BLaER1 (cell line): ENCODE measurements around the gene FBXW2.

ENCODE experiments used
- H3K27ac ChIP-seq: shearing (Covaris generic); formaldehyde crosslinking; 2 replicates; pipeline ENCODE4 v1.8.1; 2022
- H3K27me3 ChIP-seq: shearing (Covaris generic); formaldehyde crosslinking; 2 replicates; pipeline ENCODE4 v1.8.1; 2022
- H3K36me3 ChIP-seq: shearing (Covaris generic); formaldehyde crosslinking; 2 replicates; pipeline ENCODE4 v1.8.1; 2022
- H3K4me1 ChIP-seq: shearing (Covaris generic); formaldehyde crosslinking; 2 replicates; pipeline ENCODE4 v1.8.1; 2022
- H3K4me2 ChIP-seq: shearing (Covaris generic); formaldehyde crosslinking; 2 replicates; pipeline ENCODE4 v1.8.1; 2022
- H3K4me3 ChIP-seq: shearing (Covaris generic); formaldehyde crosslinking; 2 replicates; pipeline ENCODE4 v1.8.1; 2022
- H3K9ac ChIP-seq: shearing (Covaris generic); formaldehyde crosslinking; 2 replicates; pipeline ENCODE4 v1.8.1; 2022
- H3K9me3 ChIP-seq: shearing (Covaris generic); formaldehyde crosslinking; 2 replicates; pipeline ENCODE4 v1.8.1; 2022
- H4K20me1 ChIP-seq: shearing (Covaris generic); formaldehyde crosslinking; 2 replicates; pipeline ENCODE4 v1.8.1; 2022
- Cebpa-rat ChIP-seq: shearing (Covaris generic); IDR thresholded peaks from 2 replicates; pipeline ENCODE4 v1.8.1; 2022

FBXW2 gene

DNA sequence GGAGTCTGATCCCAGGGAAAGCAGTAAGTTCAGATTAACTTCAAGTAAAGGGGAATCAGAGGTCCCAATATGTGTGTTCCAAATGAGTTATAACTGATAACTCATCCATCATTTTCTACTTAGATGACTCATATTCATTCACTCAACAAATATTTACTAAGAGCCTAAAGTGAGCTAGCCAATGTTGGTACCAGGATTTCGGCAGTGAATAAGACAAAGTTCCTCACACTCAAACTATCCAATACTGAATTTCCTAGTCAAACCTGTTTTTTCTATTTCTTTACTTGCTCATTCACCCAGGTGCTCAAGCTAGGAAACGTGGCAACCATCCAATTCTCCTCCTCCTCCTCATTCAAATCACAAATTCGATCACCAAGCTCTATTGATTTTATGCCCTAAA, 25.8 kb downstream of the FBXW2 start:
- Histone ChIP-seq H3K4me2 (no peak overlapping the region), H3K36me3 (peaks cover 100% of the 10 kb centered on the region), H3K4me1 (no peaks in the 10 kb centered on the region), H3K9ac (no peak overlapping the region), H3K4me3 (no peak overlapping the region), H3K27me3 (no peaks in the 10 kb centered on the region), H3K27ac (no peak overlapping the region), H3K9me3 (no peaks in the 10 kb centered on the region), H4K20me1 (0 out of 2 replicates have a peak, but pooled peaks cover 4% of the 10 kb centered on the region)
- TF ChIP-seq Cebpa-rat = no peak

DNA sequence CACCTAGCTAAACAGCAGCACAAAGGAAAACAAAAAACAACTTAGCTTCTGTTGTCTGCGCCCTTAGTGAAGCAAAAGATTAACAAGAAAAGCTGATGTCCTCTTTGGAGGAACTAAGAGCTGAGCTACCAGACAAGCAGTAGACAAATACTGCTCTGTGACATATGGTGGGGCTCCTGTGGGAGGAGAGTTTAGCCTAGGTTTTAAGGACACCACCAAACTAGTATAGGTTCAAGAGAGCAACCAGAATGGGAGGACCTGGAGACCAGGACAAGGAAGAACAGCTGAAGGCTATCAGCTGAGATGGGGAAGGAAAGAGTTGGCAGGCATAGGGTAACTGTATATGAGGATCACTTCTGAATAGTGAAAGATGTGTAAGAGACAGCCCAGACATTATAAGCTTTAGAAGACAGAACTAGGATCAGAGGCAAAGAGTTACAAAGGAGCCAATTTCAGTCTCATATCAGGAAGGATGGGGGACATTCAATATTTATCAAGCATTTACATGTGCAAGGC, 27.2 kb downstream of the FBXW2 start:
- H3K4me2 ChIP-seq = no peak overlapping the region
- 0 out of 2 replicates have a peak, but pooled peaks cover 4% of the 10 kb centered on the region for H4K20me1 ChIP-seq
- H3K27me3 ChIP-seq = no peaks in the 10 kb centered on the region
- H3K4me1 ChIP-seq = no peaks in the 10 kb centered on the region
- TF ChIP-seq Cebpa-rat = no peak
- H3K9me3 ChIP-seq = no peaks in the 10 kb centered on the region
- peaks cover 100% of the 10 kb centered on the region for H3K36me3 ChIP-seq
- no peak overlapping the region for H3K4me3 ChIP-seq
- H3K27ac ChIP-seq = no peak overlapping the region
- H3K9ac ChIP-seq = 0 out of 2 replicates have a peak overlapping the region, but pooled peaks have one; percentile 7

DNA sequence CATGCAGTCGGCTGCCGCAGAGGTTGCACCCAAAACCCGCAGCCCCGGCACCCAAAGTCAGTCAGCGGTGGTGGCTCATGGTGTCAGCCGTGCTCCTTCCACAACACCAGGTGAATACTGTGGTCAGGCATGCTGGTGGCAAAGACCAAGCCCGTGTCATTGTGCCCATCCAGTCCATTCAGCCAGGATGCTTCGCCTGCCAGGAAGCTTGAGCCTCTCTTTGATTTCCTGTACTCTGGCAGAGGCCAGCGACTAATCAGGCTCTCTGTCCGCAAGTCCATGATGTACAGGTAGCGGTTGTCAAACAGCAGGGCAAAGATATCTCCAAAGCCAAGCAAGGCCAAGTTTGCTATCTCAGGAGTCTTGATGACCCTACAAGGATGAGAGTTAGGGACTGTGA, 28.7 kb downstream of the FBXW2 start:
- Histone ChIP-seq H3K4me3 (no peak overlapping the region), H3K36me3 (peaks cover 98% of the 10 kb centered on the region), H4K20me1 (0 out of 2 replicates have a peak, but pooled peaks cover 4% of the 10 kb centered on the region), H3K9me3 (no peaks in the 10 kb centered on the region), H3K27me3 (no peaks in the 10 kb centered on the region), H3K9ac (no peak overlapping the region), H3K4me1 (no peaks in the 10 kb centered on the region), H3K27ac (no peak overlapping the region), H3K4me2 (no peak overlapping the region)
- no peak for TF ChIP-seq Cebpa-rat

DNA sequence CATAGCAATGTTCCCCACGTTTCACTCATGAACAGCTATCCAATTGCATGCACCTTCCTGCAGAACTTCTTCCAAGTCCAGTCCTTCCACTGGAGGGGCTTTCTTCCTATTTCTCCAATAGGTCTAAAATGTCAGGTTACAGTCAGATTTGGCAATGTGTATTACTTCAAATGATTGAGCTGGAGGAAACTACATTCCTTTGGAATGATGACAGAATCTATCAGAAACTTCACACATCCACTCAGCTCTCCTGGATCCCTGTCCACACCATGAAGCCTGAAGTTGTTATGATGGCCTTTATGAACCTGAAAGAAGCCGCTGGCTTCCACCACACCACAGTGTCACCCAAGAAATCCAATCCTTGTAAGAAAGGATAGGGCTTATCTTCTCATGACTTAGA, 32.2 kb downstream of the FBXW2 start:
- Histone ChIP-seq H3K4me2 (no peak overlapping the region), H4K20me1 (0 out of 2 replicates have a peak, but pooled peaks cover 4% of the 10 kb centered on the region), H3K27ac (no peak overlapping the region), H3K4me3 (no peak overlapping the region), H3K27me3 (no peaks in the 10 kb centered on the region), H3K9me3 (no peaks in the 10 kb centered on the region), H3K4me1 (peaks cover 5% of the 10 kb centered on the region; the same call in 1 of the 2 replicates), H3K9ac (no peak overlapping the region), H3K36me3 (peaks cover 70% of the 10 kb centered on the region)
- TF ChIP-seq Cebpa-rat = no peak

DNA sequence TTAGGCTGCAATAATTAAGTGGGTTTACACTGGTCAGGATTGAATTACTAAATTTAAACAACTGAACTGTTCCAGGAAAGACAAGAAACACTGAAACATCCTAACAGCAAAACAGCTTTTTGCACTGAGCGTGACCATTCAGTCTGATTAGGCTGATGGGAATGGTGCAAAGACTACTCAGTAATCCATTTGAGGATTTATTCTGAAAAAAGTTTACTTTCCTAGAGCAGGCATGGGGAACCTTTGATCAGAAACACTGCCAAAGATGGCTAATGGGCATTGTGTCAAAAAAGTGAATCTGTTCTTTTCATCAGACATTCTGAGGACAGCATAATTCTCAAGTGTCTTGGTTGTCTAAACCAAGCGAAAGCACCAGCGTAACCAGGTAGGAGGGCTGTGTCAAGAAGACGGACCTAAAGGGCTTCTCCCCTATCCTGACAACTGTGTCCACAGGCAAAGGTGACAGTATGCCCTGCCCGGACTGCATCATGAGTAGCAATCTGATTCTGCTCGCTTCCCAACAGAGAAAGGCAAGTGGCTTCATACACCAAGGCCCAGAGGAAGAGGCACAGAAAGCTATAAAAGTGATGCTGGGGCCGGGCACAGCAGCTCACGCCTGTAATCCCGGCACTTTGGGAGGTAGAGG, 33.3 kb downstream of the FBXW2 start:
- H3K4me1 ChIP-seq = peaks cover 5% of the 10 kb centered on the region; the same call in 1 of the 2 replicates
- no peak for TF ChIP-seq Cebpa-rat
- H3K27me3 ChIP-seq = no peaks in the 10 kb centered on the region
- H3K9ac ChIP-seq = no peak overlapping the region
- no peak overlapping the region for H3K27ac ChIP-seq
- no peak overlapping the region for H3K4me2 ChIP-seq
- no peaks in the 10 kb centered on the region for H3K9me3 ChIP-seq
- H4K20me1 ChIP-seq = 0 out of 2 replicates have a peak, but pooled peaks cover 4% of the 10 kb centered on the region
- H3K36me3 ChIP-seq = peaks cover 59% of the 10 kb centered on the region
- H3K4me3 ChIP-seq = no peak overlapping the region

GRCh38 chr9:120758544-120758943, 34.7 kb downstream of the FBXW2 start:
- H4K20me1 ChIP-seq = no peaks in the 10 kb centered on the region
- H3K27ac ChIP-seq = no peak overlapping the region
- H3K36me3 ChIP-seq = peaks cover 45% of the 10 kb centered on the region
- TF ChIP-seq Cebpa-rat = no peak
- no peaks in the 10 kb centered on the region for H3K27me3 ChIP-seq
- H3K4me2 ChIP-seq = no peak overlapping the region
- H3K4me3 ChIP-seq = no peak overlapping the region
- H3K4me1 ChIP-seq = peaks cover 5% of the 10 kb centered on the region; the same call in 1 of the 2 replicates
- no peaks in the 10 kb centered on the region for H3K9me3 ChIP-seq
- H3K9ac ChIP-seq = no peak overlapping the region

- H4K20me1 ChIP-seq = no peaks in the 10 kb centered on the region
- H3K4me2 ChIP-seq = no peak overlapping the region
These were observed 35.9 kb downstream of the FBXW2 start for GRCh38 chr9:120757026-120757913.

DNA sequence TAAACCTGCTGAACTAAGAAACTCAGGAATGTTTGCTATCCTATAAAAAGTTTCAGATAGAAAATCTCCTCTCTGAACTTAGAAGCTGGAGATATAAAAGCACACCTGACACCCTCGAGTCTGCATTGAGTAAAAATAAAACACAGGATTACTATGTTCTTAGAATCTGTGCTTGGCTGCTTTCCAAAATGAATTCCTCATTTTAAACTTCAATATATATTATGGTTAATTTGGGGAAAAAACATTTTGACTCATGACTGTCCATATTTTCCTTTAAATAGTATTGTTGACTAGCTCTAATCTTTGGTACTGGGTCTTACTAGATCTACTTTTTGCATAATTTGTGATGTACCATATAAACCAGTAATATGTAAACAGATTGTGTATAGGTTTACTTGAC, 36.7 kb downstream of the FBXW2 start:
- Histone ChIP-seq H3K9me3 (no peaks in the 10 kb centered on the region), H3K4me2 (no peak overlapping the region), H3K36me3 (peaks cover 25% of the 10 kb centered on the region), H3K27ac (no peak overlapping the region), H3K4me1 (peaks cover 5% of the 10 kb centered on the region; the same call in 1 of the 2 replicates), H4K20me1 (no peaks in the 10 kb centered on the region), H3K27me3 (no peaks in the 10 kb centered on the region), H3K4me3 (no peak overlapping the region), H3K9ac (no peak overlapping the region)
- TF ChIP-seq Cebpa-rat = no peak

More at GRCh38 chr9:120757026-120757913, 35.9 kb downstream of the FBXW2 start:
- Histone ChIP-seq H3K4me3 (no peak overlapping the region), H3K9ac (no peak overlapping the region), H3K36me3 (peaks cover 32% of the 10 kb centered on the region), H3K9me3 (no peaks in the 10 kb centered on the region), H3K27me3 (no peaks in the 10 kb centered on the region), H3K27ac (no peak overlapping the region), H3K4me1 (peaks cover 5% of the 10 kb centered on the region; the same call in 1 of the 2 replicates)
- no peak for TF ChIP-seq Cebpa-rat

DNA sequence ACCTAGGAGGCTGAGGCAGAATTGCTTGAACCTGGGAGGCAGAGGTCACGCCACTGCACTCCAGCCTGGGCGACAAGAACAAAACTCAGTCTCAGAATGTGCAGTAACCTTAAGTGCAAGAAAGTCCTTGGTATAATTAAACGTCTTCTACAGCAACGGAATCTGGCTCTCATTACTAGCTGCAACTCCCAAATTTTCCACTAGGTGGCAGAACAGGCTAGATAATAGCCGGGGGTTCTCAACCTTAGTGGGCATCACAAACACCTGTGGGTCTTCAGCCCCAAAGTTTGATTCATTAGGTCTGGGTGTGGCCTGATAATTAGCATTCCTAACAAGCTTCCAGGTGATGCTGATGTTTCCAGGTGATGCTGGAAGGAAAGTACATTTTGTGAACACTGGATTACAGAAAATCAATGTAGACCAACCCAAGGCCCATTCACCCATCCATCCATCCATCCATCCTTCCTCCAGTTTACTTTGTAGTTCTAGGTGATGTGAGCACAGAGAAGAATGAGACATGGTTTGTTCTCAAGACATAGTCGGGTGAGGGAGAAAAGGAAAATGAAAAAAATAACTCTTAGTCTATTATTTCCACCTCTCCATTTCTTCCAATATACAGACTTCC, 37.3 kb downstream of the FBXW2 start:
- Histone ChIP-seq H3K9ac (no peak overlapping the region), H3K9me3 (no peaks in the 10 kb centered on the region), H3K4me3 (no peak overlapping the region), H4K20me1 (no peaks in the 10 kb centered on the region), H3K27ac (no peak overlapping the region), H3K4me2 (no peak overlapping the region), H3K36me3 (peaks cover 19% of the 10 kb centered on the region), H3K4me1 (peaks cover 5% of the 10 kb centered on the region; the same call in 1 of the 2 replicates), H3K27me3 (no peaks in the 10 kb centered on the region)
- TF ChIP-seq Cebpa-rat = no peak
